GM18951 (cell line): Measurements from ENCODE around the gene COA6.

Experiments used
- POLR2A ChIP-seq: IDR thresholded peaks from 4 replicates; pipeline ENCODE4 v1.6.1; 2011; ENCODE audit warnings: mild to moderate bottlenecking; ENCODE audit not compliant: insufficient read length, insufficient read depth; ENCODE audit errors: extremely low read depth
- in situ Hi-C: fragments of 300-500 bp; cut with MboI; formaldehyde crosslinking; loops from one replicate; pipeline ENCODE4 v1.12.0; 2022; ENCODE audit warnings: low sequenced_read_pairs, mixed read lengths, inconsistent platforms; ENCODE audit not compliant: unreplicated experiment

COA6 gene

DNA sequence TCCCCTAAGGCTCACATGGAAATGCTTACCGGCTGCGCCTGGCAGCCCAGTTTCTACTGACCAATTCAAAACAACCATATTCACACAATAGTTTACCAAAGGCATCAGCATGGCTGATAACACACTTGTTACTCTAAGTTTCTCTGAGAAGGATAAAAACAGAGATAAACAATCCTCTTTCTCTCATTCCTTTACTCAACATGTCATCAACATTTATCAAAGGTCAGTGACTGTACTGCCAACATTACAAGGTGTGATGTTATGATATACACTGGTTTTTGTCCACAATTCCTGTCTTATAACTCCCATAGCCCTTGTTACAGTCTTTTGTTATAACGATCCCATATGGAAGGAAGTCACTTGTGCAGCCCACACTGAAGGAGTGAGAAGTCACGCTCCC is 33.6 kb downstream of the COA6 start:
- in situ Hi-C loops: no loop called here
- TF ChIP-seq POLR2A: no peak

DNA sequence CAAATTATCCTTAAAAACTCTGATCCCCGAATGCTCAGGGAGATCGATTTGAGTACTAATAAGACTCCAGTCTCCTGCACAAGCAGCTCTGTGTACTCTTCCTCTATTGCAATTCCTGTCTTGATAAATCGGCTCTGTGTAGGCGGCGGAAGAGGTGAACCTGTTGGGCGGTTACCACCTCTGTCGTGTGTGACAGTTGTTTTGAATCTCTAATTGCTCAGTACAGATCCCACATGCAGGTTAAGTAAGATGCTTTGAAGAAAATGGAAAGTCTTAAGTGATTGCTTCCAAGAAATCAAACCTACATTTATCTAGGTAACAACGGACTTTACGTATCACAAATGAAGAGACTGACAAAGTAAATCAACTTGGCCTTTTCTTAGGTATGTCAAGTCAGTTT is 35.5 kb downstream of the COA6 start:
- TF ChIP-seq POLR2A: no peak
- in situ Hi-C loops: no loop called here

DNA sequence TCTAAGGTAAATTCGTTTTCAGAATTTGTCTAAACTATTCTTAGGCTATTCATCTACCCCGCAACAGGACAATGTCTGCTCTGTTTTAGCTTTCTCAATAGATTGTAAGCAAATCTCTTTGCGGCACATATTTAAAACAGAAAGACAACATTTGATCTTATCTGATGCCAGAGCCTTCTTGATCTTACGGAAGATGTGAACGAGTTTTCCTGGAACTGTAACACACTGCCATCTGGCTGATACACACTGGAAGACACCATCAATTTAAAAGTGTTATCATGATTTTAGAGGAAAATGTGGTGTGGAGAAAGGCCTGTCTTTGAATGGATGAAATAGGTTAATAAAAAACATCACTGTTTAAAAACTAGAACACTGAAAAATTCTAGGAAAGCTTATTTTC is 36.1 kb downstream of the COA6 start:
- no peak for TF ChIP-seq POLR2A
- in situ Hi-C loops: no loop called here

DNA sequence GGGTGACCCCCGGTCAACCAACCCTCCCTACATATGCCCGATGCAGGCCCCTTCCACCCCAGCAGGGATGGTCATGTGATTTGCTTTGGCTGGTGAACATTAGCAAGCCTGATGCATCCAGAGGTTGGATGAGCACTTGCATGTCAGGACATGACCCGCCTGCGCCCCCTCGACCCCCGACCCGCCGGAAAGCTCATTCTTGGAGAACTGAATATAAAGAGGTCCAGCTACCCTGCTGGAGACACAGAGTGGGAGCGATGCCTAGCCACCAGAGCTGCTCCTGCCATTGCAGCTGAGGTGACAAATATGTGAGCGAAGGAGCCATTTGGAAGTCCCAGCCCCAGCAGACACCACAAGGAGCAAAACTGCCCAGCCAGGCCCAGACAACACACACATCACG is 39.6 kb downstream of the COA6 start:
- in situ Hi-C loops: no loop called here
- TF ChIP-seq POLR2A: no peak

DNA sequence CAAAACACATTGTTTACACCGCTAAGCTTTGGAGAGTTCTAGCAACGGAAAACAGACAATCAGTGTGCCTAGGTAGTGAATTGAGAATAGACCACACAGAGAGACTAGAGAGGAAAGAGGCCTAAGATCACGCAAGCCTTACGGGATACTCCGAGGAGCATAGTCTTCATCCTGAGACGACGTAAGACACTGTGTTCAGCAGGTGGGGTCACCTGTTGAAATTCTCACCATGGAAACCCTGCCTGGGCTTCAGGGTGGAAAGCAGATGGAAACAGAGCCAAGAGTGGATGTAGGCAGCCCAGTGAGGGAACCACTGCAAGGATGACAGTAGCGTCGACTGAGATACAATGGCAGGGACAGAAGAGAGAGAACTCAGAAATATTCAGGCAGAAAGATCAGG is 40.2 kb downstream of the COA6 start:
- in situ Hi-C loops: no loop called here

DNA sequence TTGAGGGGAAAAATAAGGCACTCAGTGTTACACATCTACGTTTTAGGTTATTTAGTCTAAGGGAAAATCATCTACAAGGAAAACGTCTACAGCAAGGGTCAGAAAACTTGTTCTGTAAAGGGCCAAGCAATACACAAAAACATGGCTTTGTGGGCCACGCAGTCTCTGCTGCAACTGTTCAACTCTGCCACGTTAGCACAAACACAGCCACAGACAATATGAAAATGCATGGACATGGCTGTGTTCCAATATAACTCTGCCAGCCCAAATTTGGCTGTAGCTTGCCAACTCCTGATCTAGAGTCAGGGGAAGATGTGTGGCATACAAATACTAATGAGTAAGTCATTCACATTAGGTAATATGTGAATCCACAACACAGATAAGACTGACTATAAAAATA is 40.7 kb downstream of the COA6 start:
- in situ Hi-C loops: no loop called here
- no peak for TF ChIP-seq POLR2A

More for the DNA sequence above, 40.2 kb downstream of the COA6 start:
- TF ChIP-seq POLR2A: no peak

DNA sequence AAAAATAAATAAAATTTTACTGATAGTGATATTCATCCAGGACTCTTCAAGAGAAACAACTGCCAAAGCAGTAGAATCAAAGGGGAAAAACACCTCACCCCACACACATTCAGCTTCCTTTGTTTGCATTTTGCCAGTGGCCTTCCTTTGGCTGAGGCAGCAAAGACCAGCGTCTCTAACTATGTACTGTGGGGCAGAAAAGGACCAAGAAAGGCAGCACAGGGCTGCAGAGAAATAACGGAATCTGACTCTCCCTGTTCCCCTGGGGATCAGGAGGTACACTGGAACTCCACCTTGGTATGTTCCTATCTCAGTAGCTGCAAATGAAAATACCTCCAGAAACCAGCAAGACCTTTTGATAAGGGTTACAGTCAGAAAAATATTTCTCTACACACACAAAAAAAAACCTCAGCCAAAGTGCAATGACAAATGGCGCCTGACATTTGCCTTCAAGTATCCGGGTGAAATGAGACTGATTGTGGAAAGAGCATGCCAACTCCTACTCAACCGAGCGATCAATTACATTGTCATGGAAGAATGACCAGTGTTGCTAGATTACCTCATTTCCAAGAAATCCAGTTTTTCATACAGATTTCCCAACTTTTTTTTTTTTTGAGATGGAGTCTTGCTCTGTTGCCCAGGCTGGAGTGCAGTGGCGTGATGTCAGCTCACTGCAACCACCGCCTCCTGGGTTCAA is 54.8 kb downstream of the COA6 start:
- in situ Hi-C loops: no loop called here
- no peak for TF ChIP-seq POLR2A

DNA sequence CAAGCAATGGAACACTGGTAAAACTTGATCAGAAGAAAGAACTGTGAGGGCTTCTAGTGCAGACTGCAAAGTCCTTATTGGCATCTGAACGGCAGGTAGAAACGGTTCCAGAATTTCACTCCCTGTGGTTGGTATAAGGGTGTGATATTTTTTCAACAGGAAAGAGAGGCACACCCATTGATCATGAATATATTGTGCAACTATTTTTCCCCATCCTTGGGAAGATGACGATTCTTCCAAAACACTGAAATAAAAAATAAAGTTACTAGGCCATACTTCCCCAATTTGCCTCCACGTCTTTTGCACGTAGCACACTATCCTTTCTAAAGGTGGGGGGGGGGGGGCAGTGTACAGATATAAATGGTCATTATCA is 56.2 kb downstream of the COA6 start:
- in situ Hi-C loops: no loop called here

DNA sequence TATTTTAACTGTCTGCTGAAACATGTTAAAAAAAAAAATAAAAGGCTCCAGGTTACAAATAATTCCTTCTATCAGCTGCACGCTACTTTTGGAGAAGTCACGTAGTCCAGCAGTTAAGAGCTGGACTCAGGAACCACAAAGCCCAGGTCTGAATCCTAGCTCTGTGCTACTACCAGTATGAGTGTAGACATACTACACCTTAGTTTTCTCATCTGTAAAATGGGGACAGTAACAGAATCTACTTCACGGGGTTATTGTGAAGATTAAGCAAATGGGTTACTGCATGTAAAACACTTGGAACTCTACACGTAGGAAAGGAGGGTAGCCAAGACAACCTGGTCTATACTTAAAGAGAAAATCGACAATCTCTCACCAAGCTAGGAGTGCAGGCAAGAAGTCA is 57.4 kb downstream of the COA6 start:
- in situ Hi-C loops: no loop called here
- no peak for TF ChIP-seq POLR2A

More for the DNA sequence above, 56.2 kb downstream of the COA6 start:
- TF ChIP-seq POLR2A: no peak

DNA sequence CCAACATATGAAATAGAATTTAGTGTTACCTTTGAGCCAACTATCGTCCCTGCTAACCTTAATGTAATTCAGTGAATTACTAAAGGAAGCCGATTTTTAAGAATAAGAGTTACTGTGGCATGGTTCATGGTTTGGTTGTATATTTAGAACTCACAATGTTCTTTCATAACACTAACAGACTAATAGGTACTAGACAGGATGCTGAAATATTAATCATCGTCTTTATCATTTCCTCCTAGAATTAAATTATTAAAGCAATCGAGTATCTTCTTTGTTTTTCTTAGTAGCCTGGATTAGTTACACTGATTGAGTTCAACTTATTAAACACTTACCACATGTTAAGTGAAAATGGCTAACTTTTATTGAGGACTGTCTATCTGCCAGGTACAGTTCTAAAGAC is 58.0 kb downstream of the COA6 start:
- no peak for TF ChIP-seq POLR2A
- in situ Hi-C loops: no loop called here

DNA sequence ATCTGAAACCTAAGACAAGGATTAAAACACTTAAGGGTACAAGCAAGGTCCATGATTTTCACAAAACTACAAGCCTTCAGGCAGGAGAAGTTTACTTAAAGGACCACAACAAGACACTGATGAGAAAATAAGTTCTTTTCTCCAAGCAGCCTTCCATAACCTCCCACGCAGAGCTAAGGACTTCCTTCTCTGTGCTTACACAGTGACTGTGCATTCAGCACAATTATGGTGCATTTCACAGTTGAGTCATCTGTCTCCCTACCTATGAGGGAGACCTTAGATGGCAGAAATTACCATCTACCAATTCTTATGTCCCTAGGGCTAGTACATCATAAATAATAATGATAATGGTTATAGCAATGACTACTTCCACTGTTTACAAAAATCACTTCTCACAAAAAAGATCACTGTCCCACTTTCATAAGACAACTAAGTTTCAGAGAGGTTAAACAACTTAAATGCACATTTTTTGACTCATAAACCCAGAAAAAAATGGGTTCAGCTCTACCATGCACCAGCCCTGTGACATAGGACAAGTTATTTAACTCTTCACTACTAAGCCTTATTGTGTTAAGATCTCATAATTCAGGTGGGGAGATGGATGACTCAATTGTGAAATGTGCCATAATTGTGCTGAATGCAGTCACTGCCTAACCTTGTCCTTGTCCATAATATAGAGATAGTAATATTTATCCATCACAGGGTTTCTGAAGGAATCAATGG is 60.5 kb downstream of the COA6 start:
- TF ChIP-seq POLR2A: no peak
- in situ Hi-C loops: no loop called here
